Measurements from ENCODE around the gene SCAF11. TPM values are rescaled to one million over a fixed set of nuclear protein-coding genes. Genes with fewer than 3 reads are reported as not detected.

SCAF11 gene
- polyA plus RNA-seq, 1 donor (not counting 4 experiments of a cell fraction or from before 2014, with no cell fraction given): 54.5 TPM

DNA sequence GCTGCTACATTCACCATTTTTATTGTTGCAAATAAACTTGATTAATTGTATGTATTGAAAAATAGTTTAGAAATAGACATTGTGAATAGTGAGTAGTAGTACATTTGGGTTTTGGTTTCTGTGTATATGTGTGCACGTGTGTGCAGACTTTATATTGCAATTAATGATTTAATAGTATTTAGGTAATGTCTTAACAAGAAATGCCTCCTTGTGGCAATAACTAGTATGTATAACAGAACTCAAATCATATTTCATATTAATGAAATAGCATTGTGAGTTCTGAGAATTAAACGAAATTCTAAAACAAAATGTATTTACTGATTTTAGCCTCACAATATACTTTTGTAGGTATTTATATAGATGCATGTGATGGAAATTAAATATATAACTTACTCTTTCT lies 100.1 kb downstream of the SCAF11 start:
- DNase-seq (ENCODE audit: low read depth, low spot score): no peak
- no peak for FAIRE-seq

DNA sequence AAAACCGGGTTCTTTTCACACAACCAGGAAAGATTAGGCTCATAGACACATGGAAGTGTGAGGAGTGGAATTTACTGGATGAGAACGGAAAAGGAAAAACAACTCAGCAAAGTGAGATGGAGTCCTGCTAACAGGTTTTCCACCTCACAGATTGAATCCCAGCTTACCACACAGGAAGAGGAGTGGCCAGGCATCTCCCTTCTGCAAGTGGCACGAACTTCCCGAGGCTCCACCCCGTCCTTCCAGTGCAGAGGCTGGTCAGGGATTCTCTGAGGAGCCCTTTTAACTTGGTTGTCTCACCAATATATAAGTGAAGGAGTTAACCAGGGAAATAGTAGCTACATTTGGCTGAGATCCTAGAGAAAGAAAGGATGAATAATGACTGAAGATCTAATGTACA lies 102.8 kb downstream of the SCAF11 start:
- no peak for DNase-seq (ENCODE audit: low read depth, low spot score)
- no peak overlapping the region for H3K4me3 ChIP-seq (ENCODE audit: control insufficient read depth in 2 of 3, extremely low read depth in 1 of 3, insufficient read depth in 2 of 3, low read depth in 1 of 3, low read length in 3 of 3)
- no peak overlapping the region for H3K4me2 ChIP-seq (ENCODE audit: control insufficient read depth, extremely low read depth, insufficient read depth, low read depth, low read length)
- H3K36me3 ChIP-seq (ENCODE audit: control insufficient read depth in 2 of 2, extremely low read depth in 1 of 2, insufficient read depth in 2 of 2, low read length in 2 of 2): peaks cover 6 to 8% of the 10 kb centered on the region in 2 experiments
- dilution Hi-C loops (cut with MboI; ENCODE audit: extremely low pct_ligation_motif_present, low sequenced_read_pairs): no loop called here
- H2AFZ ChIP-seq (ENCODE audit: control insufficient read depth, low read length): no peak overlapping the region
- no peak overlapping the region for H3K9ac ChIP-seq (ENCODE audit: control insufficient read depth, extremely low read depth, insufficient read depth, low read length)
- H3K27me3 ChIP-seq (ENCODE audit: control insufficient read depth, extremely low read depth, insufficient read depth, low read length): no peaks in the 10 kb centered on the region
- H3K4me1 ChIP-seq (ENCODE audit: control insufficient read depth, extremely low read depth, insufficient read depth, low read length): no peaks in the 10 kb centered on the region
- FAIRE-seq: no peak
- H3K9me3 ChIP-seq (ENCODE audit: control insufficient read depth, low read depth, low read length): no peaks in the 10 kb centered on the region
- TF ChIP-seq CTCF (optimal IDR thresholded peaks at IDR 0.05 in 1 of 3, IDR thresholded peaks at IDR 0.05 in 1 of 3, conservative IDR thresholded peaks at IDR 0.05 in 1 of 3; ENCODE audit: extremely low read depth in 1 of 3, insufficient read depth in 2 of 3, low read length in 3 of 3): no peak
- TF ChIP-seq EZH2 (IDR thresholded peaks at IDR 0.05; ENCODE audit: low read length): no peak
- no peaks in the 10 kb centered on the region for H3K9me1 ChIP-seq (ENCODE audit: control insufficient read depth, extremely low read depth, insufficient read depth, low read length)
- H4K20me1 ChIP-seq (ENCODE audit: control insufficient read depth, extremely low read depth, insufficient read depth, low read length): no peaks in the 10 kb centered on the region
- H3K27ac ChIP-seq (ENCODE audit: control insufficient read depth, insufficient read depth, low read length): no peak overlapping the region
- H3K79me2 ChIP-seq (ENCODE audit: control insufficient read depth, insufficient read depth, low read length): no peaks in the 10 kb centered on the region

More for the DNA sequence above, 100.1 kb downstream of the SCAF11 start:
- Histone ChIP-seq H3K36me3 (ENCODE audit: control insufficient read depth in 2 of 2, extremely low read depth in 1 of 2, insufficient read depth in 2 of 2, low read length in 2 of 2) (peaks cover 9 to 11% of the 10 kb centered on the region in 2 experiments), H3K27me3 (ENCODE audit: control insufficient read depth, extremely low read depth, insufficient read depth, low read length) (no peaks in the 10 kb centered on the region), H3K4me3 (ENCODE audit: control insufficient read depth in 2 of 3, extremely low read depth in 1 of 3, insufficient read depth in 2 of 3, low read depth in 1 of 3, low read length in 3 of 3) (no peak overlapping the region), H4K20me1 (ENCODE audit: control insufficient read depth, extremely low read depth, insufficient read depth, low read length) (no peaks in the 10 kb centered on the region), H3K4me2 (ENCODE audit: control insufficient read depth, extremely low read depth, insufficient read depth, low read depth, low read length) (no peak overlapping the region), H3K9ac (ENCODE audit: control insufficient read depth, extremely low read depth, insufficient read depth, low read length) (no peak overlapping the region), H3K27ac (ENCODE audit: control insufficient read depth, insufficient read depth, low read length) (no peak overlapping the region), H3K9me3 (ENCODE audit: control insufficient read depth, low read depth, low read length) (no peaks in the 10 kb centered on the region), H3K9me1 (ENCODE audit: control insufficient read depth, extremely low read depth, insufficient read depth, low read length) (no peaks in the 10 kb centered on the region), H2AFZ (ENCODE audit: control insufficient read depth, low read length) (no peak overlapping the region), H3K79me2 (ENCODE audit: control insufficient read depth, insufficient read depth, low read length) (no peaks in the 10 kb centered on the region), H3K4me1 (ENCODE audit: control insufficient read depth, extremely low read depth, insufficient read depth, low read length) (no peaks in the 10 kb centered on the region)
- dilution Hi-C loops (cut with MboI; ENCODE audit: extremely low pct_ligation_motif_present, low sequenced_read_pairs): no loop called here
- TF ChIP-seq EZH2 (IDR thresholded peaks at IDR 0.05; ENCODE audit: low read length): no peak
- TF ChIP-seq CTCF (optimal IDR thresholded peaks at IDR 0.05 in 1 of 3, IDR thresholded peaks at IDR 0.05 in 1 of 3, conservative IDR thresholded peaks at IDR 0.05 in 1 of 3; ENCODE audit: extremely low read depth in 1 of 3, insufficient read depth in 2 of 3, low read length in 3 of 3): peak in 1 of 3 experiments; percentile 6

Data from keratinocyte (primary cell).